Ishikawa (cell line): ENCODE data around the gene ARHGAP45.

Experiments
- CEBPB ChIP-seq: IDR thresholded peaks from 2 replicates; pipeline ENCODE4 v1.6.1; 2012
- FOXM1 ChIP-seq: IDR thresholded peaks from 2 replicates; pipeline ENCODE4 v1.6.1; 2012; ENCODE audit warnings: low read depth, borderline replicate concordance
- MAX ChIP-seq: IDR thresholded peaks from 2 replicates; pipeline ENCODE4 v1.6.1; 2012
- RAD21 ChIP-seq: IDR thresholded peaks from 2 replicates; pipeline ENCODE4 v1.6.1; 2012; ENCODE audit warnings: low read depth
- TAF1 ChIP-seq: IDR thresholded peaks from 2 replicates; pipeline ENCODE4 v1.6.1; 2012; ENCODE audit warnings: low read depth, mild to moderate bottlenecking
- YY1 ChIP-seq: IDR thresholded peaks from 2 replicates; pipeline ENCODE4 v1.6.1; 2012; ENCODE audit warnings: low read depth

DNA sequence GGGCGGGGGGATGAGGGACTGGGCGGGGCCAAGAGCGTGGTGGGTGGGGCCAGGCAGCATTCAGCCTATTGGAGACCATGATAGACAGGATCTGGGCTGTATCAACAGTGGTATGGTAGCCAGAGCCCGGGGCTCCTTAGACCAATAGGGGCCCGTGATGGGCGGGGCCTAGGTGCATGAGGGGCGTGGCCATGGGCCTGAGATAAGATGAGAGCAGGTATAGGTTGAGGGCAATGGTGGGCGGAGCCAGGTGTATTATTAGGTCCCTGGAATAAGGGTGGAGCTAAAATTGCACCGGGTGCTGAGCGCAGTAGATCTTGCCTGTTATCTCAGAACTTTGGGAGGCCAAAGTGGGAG lies 21.7 kb upstream of the ARHGAP45 start:
- TF ChIP-seq CEBPB (no peak), RAD21 (no peak), FOXM1 (no peak), TAF1 (no peak), YY1 (no peak), MAX (no peak)
